ENCODE results near the gene GAMT. TPM values are rescaled to one million over a fixed set of nuclear protein-coding genes. Genes with fewer than 3 reads are reported as not detected.
"Not testable (repeated sequence)": the region's sequence is repeated elsewhere in the genome, so short reads cannot be mapped to it uniquely, and the experiment has no call there.

Gene GAMT
- total RNA-seq, 1 donor from 2014 or later, result 7.1 TPM

DNA sequence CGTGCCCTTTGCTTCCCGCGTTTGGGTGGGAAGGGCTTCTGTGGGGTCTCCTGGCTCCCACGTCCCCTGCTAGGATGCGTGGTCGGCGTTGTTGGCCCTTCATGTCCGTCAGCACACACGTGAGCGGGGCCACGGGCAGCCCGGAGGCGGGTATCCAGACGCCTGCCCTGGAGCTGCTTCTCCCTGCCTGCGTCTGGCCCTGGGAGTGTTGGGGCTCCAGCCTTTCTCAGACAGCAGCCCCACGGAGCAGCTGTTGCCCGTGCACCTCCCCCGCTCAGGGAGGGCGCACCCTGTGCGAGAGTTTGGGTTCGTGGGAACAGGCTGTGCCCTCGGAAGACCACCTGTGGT lies 20.6 kb upstream of the GAMT start:
- ATAC-seq (no peak), DNase-seq (no peak)
- Histone ChIP-seq H3K9me3 (no peaks in the 10 kb centered on the region), H3K4me3 (no peak overlapping the region), H3K4me1 (peaks cover 13% of the 10 kb centered on the region), H3K36me3 (peaks cover 85% of the 10 kb centered on the region), H3K27me3 (no peaks in the 10 kb centered on the region), H3K27ac (no peak overlapping the region)
- intact Hi-C loops (cut with DNase I), result no loop called here
- no peak for TF ChIP-seq CTCF (IDR thresholded peaks at IDR 0.05)

DNA sequence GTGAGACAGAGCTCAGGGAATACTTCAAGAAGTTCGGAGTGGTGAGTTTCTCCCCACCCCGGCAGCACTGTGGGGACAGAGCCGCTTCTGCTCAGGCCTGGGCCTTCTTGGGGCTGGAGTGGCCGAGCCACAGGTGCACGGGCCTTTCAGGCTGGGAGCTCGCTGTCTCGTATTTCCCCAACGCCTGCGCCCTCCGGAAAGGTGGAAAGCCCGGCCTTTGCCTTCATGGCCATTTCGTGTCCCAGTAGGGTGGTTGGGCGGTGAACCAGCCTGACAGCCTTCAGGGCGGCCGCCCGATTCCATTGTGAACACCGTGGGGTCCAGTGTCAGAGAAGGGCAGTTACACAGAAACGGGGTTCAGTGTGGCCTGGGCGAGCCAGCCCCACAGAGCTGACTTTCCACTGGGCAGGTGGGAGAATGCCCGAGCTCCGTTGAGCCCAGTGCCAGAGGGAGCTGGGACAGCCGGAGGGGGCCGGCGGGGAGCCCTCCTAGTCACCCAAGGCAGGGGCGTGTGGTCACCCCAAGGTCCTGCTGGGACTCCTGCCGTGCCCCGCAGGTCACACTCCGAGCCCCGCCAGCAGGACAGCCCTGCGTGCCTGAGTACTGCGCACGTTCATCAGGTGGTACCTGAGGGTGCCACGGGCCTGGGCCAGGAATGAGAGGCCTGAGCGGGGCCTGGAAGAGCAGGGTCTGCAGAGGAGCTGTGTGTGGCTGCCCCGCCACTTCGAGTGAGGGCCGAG lies 20.0 kb upstream of the GAMT start:
- Histone ChIP-seq H3K4me1 (peaks cover 19% of the 10 kb centered on the region), H3K4me3 (no peak overlapping the region), H3K27ac (no peak overlapping the region), H3K9me3 (no peaks in the 10 kb centered on the region), H3K27me3 (no peaks in the 10 kb centered on the region), H3K36me3 (peaks cover 80% of the 10 kb centered on the region)
- no peak for TF ChIP-seq CTCF (IDR thresholded peaks at IDR 0.05)
- DNase-seq (no peak), ATAC-seq (no peak)
- intact Hi-C loops (cut with DNase I), result no loop called here

DNA sequence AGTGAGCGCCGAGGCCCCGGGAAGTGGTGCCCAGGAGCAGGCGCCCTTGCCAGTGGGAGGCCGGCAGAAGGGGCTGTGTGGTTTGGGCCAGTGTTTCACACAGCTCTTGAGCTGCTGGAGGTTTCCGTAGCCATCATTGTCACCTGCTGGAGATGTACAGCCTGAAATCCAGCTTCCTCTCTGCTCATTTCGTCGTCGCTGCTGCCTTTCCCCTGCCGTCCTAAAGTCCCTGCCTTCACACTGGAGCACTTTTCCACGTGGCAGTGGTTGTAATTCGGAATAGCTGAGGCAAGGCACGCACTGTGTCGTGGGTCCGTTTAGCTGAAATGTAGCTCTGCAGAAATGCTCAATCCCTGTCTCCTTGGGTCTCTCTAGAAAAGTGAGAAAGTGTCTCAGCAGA lies 19.2 kb upstream of the GAMT start:
- intact Hi-C loops (cut with DNase I), result no loop called here
- no peak for TF ChIP-seq CTCF (IDR thresholded peaks at IDR 0.05)
- H3K36me3 ChIP-seq, result peaks cover 72% of the 10 kb centered on the region
- no peak overlapping the region for H3K4me3 ChIP-seq
- no peak for ATAC-seq
- no peak overlapping the region for H3K27ac ChIP-seq
- no peaks in the 10 kb centered on the region for H3K9me3 ChIP-seq
- H3K4me1 ChIP-seq, result peaks cover 27% of the 10 kb centered on the region
- H3K27me3 ChIP-seq, result no peaks in the 10 kb centered on the region
- no peak for DNase-seq

- H3K9me3 ChIP-seq; H3K27ac ChIP-seq; H3K4me3 ChIP-seq; DNase-seq; intact Hi-C loops (cut with DNase I); ATAC-seq; H3K27me3 ChIP-seq: not testable (repeated sequence)
- peaks cover 29% of the 10 kb centered on the region for H3K4me1 ChIP-seq
- H3K36me3 ChIP-seq, result peaks cover 67% of the 10 kb centered on the region
These were observed 18.7 kb upstream of the GAMT start for GRCh38 chr19:1420085-1420484.

DNA sequence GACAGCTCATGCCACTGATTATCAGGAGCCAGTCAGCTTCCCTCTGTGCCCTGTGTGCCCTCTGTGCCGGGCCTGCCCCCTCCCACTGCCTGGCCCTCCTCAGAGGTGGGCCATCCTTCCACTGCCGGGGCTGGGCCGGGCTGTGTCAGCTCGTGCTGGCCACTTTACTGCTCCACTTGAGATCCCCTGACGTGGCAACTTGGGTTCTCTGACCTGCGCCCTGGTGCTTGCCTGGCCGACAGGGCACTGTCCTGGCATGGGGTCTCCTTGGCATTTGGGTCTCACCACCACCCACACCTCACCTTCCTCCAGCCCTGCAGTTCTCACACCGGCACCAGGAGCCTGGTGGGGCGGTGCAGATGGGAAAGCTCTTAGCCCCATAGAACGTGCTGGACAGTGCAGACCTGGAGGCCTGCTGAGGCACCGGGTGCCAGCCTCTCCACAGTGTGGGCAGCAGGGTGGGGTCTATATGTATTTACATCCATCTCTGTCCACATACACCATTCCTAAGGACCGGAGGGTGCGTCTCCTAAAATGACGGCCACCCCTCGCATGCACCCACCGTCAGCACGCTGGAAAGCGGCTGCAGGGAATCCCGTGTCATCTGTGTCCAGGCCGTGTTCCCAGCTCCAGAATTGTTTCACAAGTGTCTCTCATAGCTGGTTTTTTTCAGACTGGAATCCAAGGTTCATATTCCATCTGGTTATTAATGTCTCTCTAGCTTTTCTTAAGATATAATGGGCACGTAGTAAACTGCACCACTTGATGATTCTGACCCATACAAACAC lies 17.8 kb upstream of the GAMT start:
- no peaks in the 10 kb centered on the region for H3K27me3 ChIP-seq
- no peak for TF ChIP-seq CTCF (IDR thresholded peaks at IDR 0.05)
- intact Hi-C loops (cut with DNase I), result no loop called here
- peaks cover 39% of the 10 kb centered on the region for H3K4me1 ChIP-seq
- no peak overlapping the region for H3K4me3 ChIP-seq
- ATAC-seq (no peak), DNase-seq (no peak)
- H3K9me3 ChIP-seq, result no peaks in the 10 kb centered on the region
- peaks cover 59% of the 10 kb centered on the region for H3K36me3 ChIP-seq
- H3K27ac ChIP-seq, result no peak overlapping the region

DNA sequence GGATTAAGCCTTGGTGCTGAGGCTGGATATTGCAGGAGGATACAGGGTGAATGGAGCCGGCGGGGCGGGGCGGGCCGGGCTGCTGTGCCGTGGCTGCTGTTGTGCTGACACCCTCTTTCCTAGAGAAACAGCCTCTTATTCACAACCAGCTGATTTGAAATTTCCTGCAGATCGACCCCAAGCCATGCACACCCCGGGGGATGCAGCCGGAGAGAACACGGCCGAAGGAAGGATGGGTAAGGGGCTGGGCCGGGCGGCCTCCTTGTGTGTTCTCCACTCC lies 17.1 kb upstream of the GAMT start:
- H3K4me1 ChIP-seq, result peaks cover 44% of the 10 kb centered on the region
- H3K27ac ChIP-seq, result no peak overlapping the region
- no peak for TF ChIP-seq CTCF (IDR thresholded peaks at IDR 0.05)
- intact Hi-C loops (cut with DNase I), result no loop called here
- no peak overlapping the region for H3K4me3 ChIP-seq
- no peaks in the 10 kb centered on the region for H3K27me3 ChIP-seq
- H3K9me3 ChIP-seq, result no peaks in the 10 kb centered on the region
- no peak for ATAC-seq
- H3K36me3 ChIP-seq, result peaks cover 53% of the 10 kb centered on the region
- no peak for DNase-seq

Data from upper lobe of right lung (tissue), 1 donor.